PC-9 (cell line): Measurements from ENCODE around the gene NIPSNAP2. TPM values are rescaled to one million over a fixed set of nuclear protein-coding genes. Genes with fewer than 3 reads are reported as not detected.

Experiments
- BruUV-seq: library from RNA; stranded (reverse); fragments of 400-500 nt; replicated peaks from 2 replicates; lab custom pipeline; 2021; lab: Mats Ljungman, UMichigan
- CTCF ChIA-PET: fragments of 300-600 bp; sonication (Branson Sonifier 250); formaldehyde crosslinking; loops from one replicate; lab custom pipeline; 2022; ENCODE audit warnings: antibody characterized with exemption; lab: Charles Lee
- POLR2A ChIA-PET: fragments of 300-600 bp; sonication (Branson Sonifier 250); formaldehyde crosslinking; loops from one replicate; lab custom pipeline; 2022; ENCODE audit warnings: antibody characterized with exemption; ENCODE audit not compliant: unreplicated experiment; lab: Charles Lee
- DNase-seq, 2 experiments: peaks; one replicate each; pipeline versions ENCODE4 v3.0.0 to v3.0.0-alpha.2; 2015 to 2022; ENCODE audit warnings: mixed read lengths in 1 of 2
- H2AFZ ChIP-seq: fragments of 200-600 bp; sonication (generic); 2 replicates; pipeline ENCODE4 v1.8.1; 2017; ENCODE audit warnings: antibody characterized with exemption
- H3F3A ChIP-seq: fragments of 200-600 bp; sonication (generic); 2 replicates; pipeline ENCODE4 v1.8.1; 2017; ENCODE audit warnings: antibody characterized with exemption, mild to moderate bottlenecking, low read depth; ENCODE audit not compliant: insufficient read depth
- H3K27ac ChIP-seq: fragments of 200-600 bp; sonication (generic); 2 replicates; pipeline ENCODE4 v1.6.1; 2016; ENCODE audit warnings: mixed run types
- H3K27me3 ChIP-seq: fragments of 200-600 bp; sonication (generic); 2 replicates; pipeline ENCODE4 v1.6.1; 2016; ENCODE audit warnings: low read depth, mixed run types; ENCODE audit not compliant: insufficient read depth
- H3K36me3 ChIP-seq: fragments of 200-600 bp; sonication (generic); 2 replicates; pipeline ENCODE4 v1.6.1; 2016; ENCODE audit warnings: low read depth, mixed run types
- H3K4me1 ChIP-seq: fragments of 200-600 bp; sonication (generic); replicated peaks from 2 replicates; pipeline ENCODE4 v1.6.1; 2016; ENCODE audit warnings: mixed run types; ENCODE audit not compliant: insufficient read depth
- H3K4me2 ChIP-seq: fragments of 200-600 bp; sonication (generic); 2 replicates; pipeline ENCODE4 v1.6.1; 2017; ENCODE audit warnings: mixed run types
- H3K4me3 ChIP-seq: fragments of 200-600 bp; sonication (generic); 2 replicates; pipeline ENCODE4 v1.6.1; 2016; ENCODE audit warnings: mixed run types
- H3K79me2 ChIP-seq: fragments of 200-600 bp; sonication (generic); 2 replicates; pipeline ENCODE4 v1.6.1; 2017; ENCODE audit warnings: low read depth, mixed run types
- H3K9me2 ChIP-seq: fragments of 200-600 bp; sonication (generic); 2 replicates; pipeline ENCODE4 v1.8.1; 2017; ENCODE audit warnings: mild to moderate bottlenecking; ENCODE audit not compliant: insufficient read depth
- H3K9me3 ChIP-seq: fragments of 200-600 bp; sonication (generic); 2 replicates; pipeline ENCODE4 v1.8.1; 2016; ENCODE audit warnings: low read depth; ENCODE audit not compliant: insufficient read depth
- H4K20me1 ChIP-seq: fragments of 200-600 bp; sonication (generic); 2 replicates; pipeline ENCODE4 v1.8.1; 2017; ENCODE audit not compliant: insufficient read depth
- EZH2 ChIP-seq: fragments of 200-600 bp; sonication (generic); IDR thresholded peaks from 2 replicates; pipeline ENCODE4 v1.8.0; 2017; ENCODE audit warnings: antibody characterized with exemption, low read depth
- intact Hi-C: fragments of 100-400 bp; cut with micrococcal nuclease; formaldehyde crosslinking; loops from one replicate; pipeline ENCODE4 v1.10.0; 2022; ENCODE audit not compliant: unreplicated experiment
- total RNA-seq: library from RNA; stranded (reverse); gene quantifications from 2 replicates; pipeline ENCODE4 v1.2.3, GENCODE V29; 2021
- TF ChIP-seq, protein P1 (sequence below): fragments of 200-600 bp; sonication (generic); conservative IDR thresholded peaks from 2 replicates; pipeline ENCODE4 v1.6.1; 2017; ENCODE audit warnings: mixed run types, antibody characterized with exemption, mild to moderate bottlenecking, moderate library complexity

Gene NIPSNAP2
- total RNA-seq, 1 experiment from 2014 or later, result 96.1 TPM

GRCh38 chr7:55928006-55928767, 36.2 kb upstream of the NIPSNAP2 start:
- BruUV-seq, result no TSS peak
- intact Hi-C loops, result no loop called here
- Histone ChIP-seq H3K4me2 (no peak overlapping the region), H3K27ac (no peak overlapping the region), H3K79me2 (no peaks in the 10 kb centered on the region), H3F3A (no peaks in the 10 kb centered on the region), H3K4me1 (no peaks in the 10 kb centered on the region), H2AFZ (no peak overlapping the region), H3K9me2 (no peaks in the 10 kb centered on the region), H3K9me3 (peaks cover 8% of the 10 kb centered on the region; the same call in 1 of the 2 replicates), H3K36me3 (0 out of 2 replicates have a peak, but pooled peaks cover 4% of the 10 kb centered on the region), H3K4me3 (no peak overlapping the region), H3K27me3 (no peaks in the 10 kb centered on the region), H4K20me1 (no peaks in the 10 kb centered on the region)
- ChIA-PET CTCF (no interaction called here), POLR2A (no interaction called here)
- no peak for DNase-seq
- no peak for TF ChIP-seq EZH2
- TF ChIP-seq, protein P1, sequence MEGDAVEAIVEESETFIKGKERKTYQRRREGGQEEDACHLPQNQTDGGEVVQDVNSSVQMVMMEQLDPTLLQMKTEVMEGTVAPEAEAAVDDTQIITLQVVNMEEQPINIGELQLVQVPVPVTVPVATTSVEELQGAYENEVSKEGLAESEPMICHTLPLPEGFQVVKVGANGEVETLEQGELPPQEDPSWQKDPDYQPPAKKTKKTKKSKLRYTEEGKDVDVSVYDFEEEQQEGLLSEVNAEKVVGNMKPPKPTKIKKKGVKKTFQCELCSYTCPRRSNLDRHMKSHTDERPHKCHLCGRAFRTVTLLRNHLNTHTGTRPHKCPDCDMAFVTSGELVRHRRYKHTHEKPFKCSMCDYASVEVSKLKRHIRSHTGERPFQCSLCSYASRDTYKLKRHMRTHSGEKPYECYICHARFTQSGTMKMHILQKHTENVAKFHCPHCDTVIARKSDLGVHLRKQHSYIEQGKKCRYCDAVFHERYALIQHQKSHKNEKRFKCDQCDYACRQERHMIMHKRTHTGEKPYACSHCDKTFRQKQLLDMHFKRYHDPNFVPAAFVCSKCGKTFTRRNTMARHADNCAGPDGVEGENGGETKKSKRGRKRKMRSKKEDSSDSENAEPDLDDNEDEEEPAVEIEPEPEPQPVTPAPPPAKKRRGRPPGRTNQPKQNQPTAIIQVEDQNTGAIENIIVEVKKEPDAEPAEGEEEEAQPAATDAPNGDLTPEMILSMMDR, result no peak

- Histone ChIP-seq H3K27me3 (0 out of 2 replicates have a peak, but pooled peaks cover 4% of the 10 kb centered on the region), H3K9me3 (peaks cover 24% of the 10 kb centered on the region; the same call in 1 of the 2 replicates), H2AFZ (no peak overlapping the region), H3K36me3 (no peaks in the 10 kb centered on the region), H3K9me2 (no peaks in the 10 kb centered on the region), H3K4me2 (no peak overlapping the region), H4K20me1 (no peaks in the 10 kb centered on the region), H3K4me1 (no peaks in the 10 kb centered on the region), H3K4me3 (no peak overlapping the region), H3K79me2 (no peaks in the 10 kb centered on the region), H3K27ac (no peak overlapping the region), H3F3A (no peaks in the 10 kb centered on the region)
- no peak for TF ChIP-seq EZH2
- TF ChIP-seq, protein P1, result no peak
- intact Hi-C loops, result no loop called here
- BruUV-seq, result no TSS peak
- ChIA-PET CTCF (no interaction called here), POLR2A (no interaction called here)
- no peak for DNase-seq
These were observed 32.8 kb upstream of the NIPSNAP2 start for GRCh38 chr7:55931421-55932151.

GRCh38 chr7:55939514-55940123, 24.8 kb upstream of the NIPSNAP2 start:
- intact Hi-C loops, result no loop called here
- H3K9me2 ChIP-seq, result no peaks in the 10 kb centered on the region
- H3K27me3 ChIP-seq, result peaks cover 28% of the 10 kb centered on the region
- H3K4me3 ChIP-seq, result no peak overlapping the region
- H2AFZ ChIP-seq, result no peak overlapping the region
- H3K9me3 ChIP-seq, result peaks cover 71% of the 10 kb centered on the region
- no peaks in the 10 kb centered on the region for H3F3A ChIP-seq
- DNase-seq, result no peak
- H3K79me2 ChIP-seq, result no peaks in the 10 kb centered on the region
- BruUV-seq, result no TSS peak
- ChIA-PET CTCF (no interaction called here), POLR2A (no interaction called here)
- no peak overlapping the region for H3K4me2 ChIP-seq
- H3K27ac ChIP-seq, result no peak overlapping the region
- no peaks in the 10 kb centered on the region for H4K20me1 ChIP-seq
- no peaks in the 10 kb centered on the region for H3K4me1 ChIP-seq
- TF ChIP-seq EZH2, result no peak
- no peaks in the 10 kb centered on the region for H3K36me3 ChIP-seq
